C4-2B (cell line): ENCODE results near the gene KRT79.

Experiments
- CTCF ChIP-seq: fragments of 450-650 bp; conservative IDR thresholded peaks from 2 replicates; pipeline ENCODE4 v1.5.1; 2017; ENCODE audit warnings: mild to moderate bottlenecking
- ZFX ChIP-seq: fragments of 450-650 bp; IDR thresholded peaks from 2 replicates; pipeline ENCODE4 v1.6.1; 2017

- TF ChIP-seq CTCF: no peak
- TF ChIP-seq ZFX: no peak
Measured at GRCh38 chr12:52872644-52873389, 38.7 kb upstream of the KRT79 start.
